Activated T-helper 17 cell treated with anti-CD3 and anti-CD28 coated beads, Interleukin-2, amount 50 U/mL, for 72 hours (primary cell): ENCODE results near the gene SPDYE4. TPM values are rescaled to one million over a fixed set of nuclear protein-coding genes. Genes with fewer than 3 reads are reported as not detected.

Source experiments
- ATAC-seq: fragments of 150-1000 bp; cut with Tn5 transposase; replicated peaks from 2 replicates; pipeline ENCODE4 v1.10.0; 2021; ENCODE audit warnings: mild to moderate bottlenecking, moderate library complexity
- H3K27ac Mint-ChIP-seq: one replicate; pipeline ENCODE4 v1.8.0; 2022; ENCODE audit warnings: mixed read lengths
- H3K27me3 Mint-ChIP-seq: one replicate; pipeline ENCODE4 v1.8.0; 2022; ENCODE audit warnings: mixed read lengths
- H3K36me3 Mint-ChIP-seq: one replicate; pipeline ENCODE4 v1.8.0; 2022; ENCODE audit warnings: low read depth, mild to moderate bottlenecking, mixed read lengths
- H3K4me1 Mint-ChIP-seq: one replicate; pipeline ENCODE4 v1.8.0; 2022; ENCODE audit warnings: mixed read lengths
- H3K4me3 Mint-ChIP-seq: one replicate; pipeline ENCODE4 v1.8.0; 2022; ENCODE audit warnings: mild to moderate bottlenecking, mixed read lengths
- H3K9me3 Mint-ChIP-seq: one replicate; pipeline ENCODE4 v1.8.0; 2022; ENCODE audit warnings: mixed read lengths
- total RNA-seq, 2 donors: library from RNA; stranded (reverse); gene quantifications; one replicate each; pipeline ENCODE4 v1.2.3, GENCODE V29; 2022

Gene SPDYE4
- total RNA-seq, 2 donors from 2014 or later: not detected

- no peaks in the 10 kb centered on the region for H3K4me1 Mint-ChIP-seq
- no peaks in the 10 kb centered on the region for H3K9me3 Mint-ChIP-seq
- H3K4me3 Mint-ChIP-seq: no peak overlapping the region
- peaks cover 1% of the 10 kb centered on the region for H3K27me3 Mint-ChIP-seq
- no peaks in the 10 kb centered on the region for H3K36me3 Mint-ChIP-seq
- no peak overlapping the region for H3K27ac Mint-ChIP-seq
- no peak for ATAC-seq
Measured at GRCh38 chr17:8719291-8720246, 38.8 kb downstream of the SPDYE4 start.

GRCh38 chr17:8718001-8718563 lies 40.3 kb downstream of the SPDYE4 start:
- H3K4me1 Mint-ChIP-seq: no peaks in the 10 kb centered on the region
- no peaks in the 10 kb centered on the region for H3K36me3 Mint-ChIP-seq
- no peak overlapping the region for H3K27ac Mint-ChIP-seq
- ATAC-seq: no peak
- H3K27me3 Mint-ChIP-seq: peaks cover 4% of the 10 kb centered on the region
- H3K9me3 Mint-ChIP-seq: no peaks in the 10 kb centered on the region
- no peak overlapping the region for H3K4me3 Mint-ChIP-seq

DNA sequence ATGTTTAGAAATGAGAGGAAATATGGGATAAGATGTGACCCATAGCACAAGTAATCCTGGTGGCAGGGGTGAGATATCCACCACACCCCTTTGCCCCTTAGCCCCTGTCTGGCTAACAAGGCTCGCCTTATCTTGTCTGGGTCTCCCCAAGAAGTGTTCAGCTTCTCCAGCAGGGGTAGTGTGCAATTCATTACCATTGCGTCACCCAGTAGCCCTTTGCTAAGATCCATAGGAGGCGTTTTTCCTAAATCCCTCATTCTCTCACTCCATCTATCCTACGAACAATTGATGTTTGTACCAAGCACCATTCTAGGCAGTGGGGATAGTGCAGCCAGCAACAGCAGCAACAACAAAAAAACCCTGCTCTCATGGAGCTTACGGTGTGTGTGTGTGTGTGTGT lies 44.5 kb downstream of the SPDYE4 start:
- no peaks in the 10 kb centered on the region for H3K4me1 Mint-ChIP-seq
- no peak overlapping the region for H3K27ac Mint-ChIP-seq
- peaks cover 18% of the 10 kb centered on the region for H3K27me3 Mint-ChIP-seq
- no peak overlapping the region for H3K4me3 Mint-ChIP-seq
- no peaks in the 10 kb centered on the region for H3K36me3 Mint-ChIP-seq
- no peaks in the 10 kb centered on the region for H3K9me3 Mint-ChIP-seq
- ATAC-seq: no peak

DNA sequence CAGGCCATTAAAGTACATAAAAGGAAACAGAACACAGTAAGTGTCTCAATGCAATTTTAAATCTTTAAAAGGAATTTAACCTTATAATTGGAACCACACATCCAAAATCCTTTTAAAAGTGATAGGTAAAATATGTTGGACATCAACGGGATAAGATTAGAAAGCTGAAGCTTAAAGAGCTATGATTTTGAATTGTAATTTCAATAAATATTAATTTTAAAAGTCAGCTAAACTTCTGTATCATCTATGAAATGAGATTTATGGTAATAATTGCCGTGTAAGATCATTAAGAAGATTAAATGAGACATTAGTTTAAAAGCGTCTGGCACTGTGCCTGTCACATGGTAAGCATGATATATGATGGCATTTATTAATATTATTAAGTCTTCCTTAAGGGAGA lies 45.0 kb downstream of the SPDYE4 start:
- H3K27me3 Mint-ChIP-seq: peaks cover 19% of the 10 kb centered on the region
- no peaks in the 10 kb centered on the region for H3K4me1 Mint-ChIP-seq
- H3K9me3 Mint-ChIP-seq: no peaks in the 10 kb centered on the region
- ATAC-seq: no peak
- H3K4me3 Mint-ChIP-seq: no peak overlapping the region
- H3K27ac Mint-ChIP-seq: no peak overlapping the region
- no peaks in the 10 kb centered on the region for H3K36me3 Mint-ChIP-seq

GRCh38 chr17:8712698-8713097 lies 45.6 kb downstream of the SPDYE4 start:
- no peak overlapping the region for H3K4me3 Mint-ChIP-seq
- no peaks in the 10 kb centered on the region for H3K9me3 Mint-ChIP-seq
- no peak for ATAC-seq
- H3K4me1 Mint-ChIP-seq: no peaks in the 10 kb centered on the region
- H3K27ac Mint-ChIP-seq: no peak overlapping the region
- H3K27me3 Mint-ChIP-seq: peaks cover 22% of the 10 kb centered on the region
- no peaks in the 10 kb centered on the region for H3K36me3 Mint-ChIP-seq

DNA sequence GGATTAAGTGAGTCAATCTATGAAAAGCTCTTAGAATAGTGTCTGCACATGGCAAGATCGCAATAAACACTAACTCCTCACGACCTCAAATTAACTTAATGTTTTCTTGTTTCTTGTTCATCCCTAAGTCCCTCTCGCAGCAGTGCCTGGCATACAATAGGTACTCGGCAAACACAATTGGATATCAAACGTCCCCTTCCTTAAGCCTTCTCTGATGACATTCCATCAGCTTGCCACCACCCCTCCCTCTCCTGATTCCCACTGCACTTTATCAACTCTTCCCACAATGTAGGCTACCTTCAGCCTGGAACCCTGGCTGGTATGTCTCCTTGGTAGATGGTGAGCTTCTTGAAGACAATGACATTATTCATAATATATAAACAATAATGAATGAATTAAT lies 47.1 kb downstream of the SPDYE4 start:
- Mint-ChIP-seq H3K4me3 (no peak overlapping the region), H3K4me1 (no peaks in the 10 kb centered on the region), H3K36me3 (no peaks in the 10 kb centered on the region), H3K27ac (no peak overlapping the region), H3K9me3 (no peaks in the 10 kb centered on the region), H3K27me3 (peaks cover 25% of the 10 kb centered on the region)
- no peak for ATAC-seq

GRCh38 chr17:8710813-8711212 lies 47.5 kb downstream of the SPDYE4 start:
- Mint-ChIP-seq H3K9me3 (no peaks in the 10 kb centered on the region), H3K27ac (no peak overlapping the region), H3K4me3 (no peak overlapping the region), H3K4me1 (no peaks in the 10 kb centered on the region), H3K27me3 (peaks cover 25% of the 10 kb centered on the region), H3K36me3 (no peaks in the 10 kb centered on the region)
- ATAC-seq: no peak

DNA sequence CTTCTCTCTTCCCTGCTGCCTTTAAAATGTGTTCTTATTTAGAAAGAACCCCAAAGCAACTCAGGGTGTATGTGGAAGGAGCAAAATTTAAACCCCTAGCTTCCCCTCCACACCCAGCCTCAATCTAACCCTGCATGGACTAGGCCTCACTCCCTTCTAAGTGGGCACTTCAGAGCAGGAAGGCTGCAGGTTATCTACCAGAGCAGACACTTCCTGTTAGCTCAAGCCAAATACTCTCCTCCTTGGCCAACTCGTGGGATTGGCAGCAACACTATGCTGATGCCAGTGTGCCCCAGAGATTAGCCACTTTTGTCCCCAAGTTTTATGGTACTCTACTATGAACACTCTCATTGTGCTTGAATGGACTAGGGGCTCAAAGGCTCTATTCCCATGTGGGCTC lies 49.3 kb downstream of the SPDYE4 start:
- Mint-ChIP-seq H3K27ac (no peak overlapping the region), H3K9me3 (no peaks in the 10 kb centered on the region), H3K36me3 (no peaks in the 10 kb centered on the region), H3K27me3 (peaks cover 30% of the 10 kb centered on the region), H3K4me1 (no peaks in the 10 kb centered on the region), H3K4me3 (no peak overlapping the region)
- ATAC-seq: no peak

GRCh38 chr17:8708025-8708461 lies 50.3 kb downstream of the SPDYE4 start:
- Mint-ChIP-seq H3K9me3 (no peaks in the 10 kb centered on the region), H3K27ac (no peak overlapping the region), H3K36me3 (no peaks in the 10 kb centered on the region), H3K4me1 (no peaks in the 10 kb centered on the region), H3K4me3 (no peak overlapping the region), H3K27me3 (peaks cover 30% of the 10 kb centered on the region)
- ATAC-seq: no peak

GRCh38 chr17:8707332-8708024 lies 50.9 kb downstream of the SPDYE4 start:
- no peaks in the 10 kb centered on the region for H3K9me3 Mint-ChIP-seq
- H3K27ac Mint-ChIP-seq: no peak overlapping the region
- no peak overlapping the region for H3K4me3 Mint-ChIP-seq
- no peaks in the 10 kb centered on the region for H3K4me1 Mint-ChIP-seq
- peaks cover 30% of the 10 kb centered on the region for H3K27me3 Mint-ChIP-seq
- ATAC-seq: no peak
- H3K36me3 Mint-ChIP-seq: no peaks in the 10 kb centered on the region

DNA sequence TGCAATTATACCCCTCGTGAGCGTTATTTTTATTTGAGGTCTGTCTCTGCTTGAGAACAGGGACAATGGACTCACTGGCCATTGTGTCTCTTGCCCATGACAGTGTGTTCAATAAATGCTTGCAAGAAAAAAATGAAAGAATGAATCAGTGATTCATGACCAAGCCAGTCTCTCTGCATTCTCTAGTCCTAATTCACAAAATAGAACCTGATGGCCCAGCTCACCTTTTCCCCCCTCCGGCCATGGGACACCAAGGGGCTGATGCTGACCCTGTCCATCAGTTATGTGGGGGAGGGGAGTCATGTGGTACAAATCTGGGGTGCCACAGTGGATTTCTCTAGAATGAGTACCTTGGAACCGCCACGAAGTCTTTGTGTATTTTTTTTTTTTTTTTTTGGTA lies 51.9 kb downstream of the SPDYE4 start:
- Mint-ChIP-seq H3K36me3 (no peaks in the 10 kb centered on the region), H3K4me3 (no peak overlapping the region), H3K27ac (no peak overlapping the region), H3K27me3 (peaks cover 30% of the 10 kb centered on the region), H3K4me1 (no peaks in the 10 kb centered on the region), H3K9me3 (no peaks in the 10 kb centered on the region)
- no peak for ATAC-seq

- no peak for ATAC-seq
- H3K4me3 Mint-ChIP-seq: no peak overlapping the region
- no peak overlapping the region for H3K27ac Mint-ChIP-seq
- no peaks in the 10 kb centered on the region for H3K9me3 Mint-ChIP-seq
- H3K36me3 Mint-ChIP-seq: no peaks in the 10 kb centered on the region
- peaks cover 28% of the 10 kb centered on the region for H3K27me3 Mint-ChIP-seq
- no peaks in the 10 kb centered on the region for H3K4me1 Mint-ChIP-seq
Measured at GRCh38 chr17:8705427-8705826, 52.9 kb downstream of the SPDYE4 start.

GRCh38 chr17:8703001-8703400 lies 55.3 kb downstream of the SPDYE4 start:
- H3K4me3 Mint-ChIP-seq: no peak overlapping the region
- no peak overlapping the region for H3K27ac Mint-ChIP-seq
- peaks cover 32% of the 10 kb centered on the region for H3K27me3 Mint-ChIP-seq
- ATAC-seq: no peak
- H3K36me3 Mint-ChIP-seq: no peaks in the 10 kb centered on the region
- H3K9me3 Mint-ChIP-seq: no peaks in the 10 kb centered on the region
- peaks cover 7% of the 10 kb centered on the region for H3K4me1 Mint-ChIP-seq

GRCh38 chr17:8701754-8702153 lies 56.6 kb downstream of the SPDYE4 start:
- no peak overlapping the region for H3K4me3 Mint-ChIP-seq

GRCh38 chr17:8701221-8701620 lies 57.1 kb downstream of the SPDYE4 start:
- Mint-ChIP-seq H3K4me1 (peaks cover 8% of the 10 kb centered on the region), H3K4me3 (no peak overlapping the region), H3K27me3 (peaks cover 32% of the 10 kb centered on the region), H3K36me3 (no peaks in the 10 kb centered on the region), H3K9me3 (no peaks in the 10 kb centered on the region), H3K27ac (no peak overlapping the region)
- ATAC-seq: no peak

More at GRCh38 chr17:8701754-8702153, 56.6 kb downstream of the SPDYE4 start:
- Mint-ChIP-seq H3K27me3 (peaks cover 32% of the 10 kb centered on the region), H3K4me1 (peaks cover 8% of the 10 kb centered on the region), H3K9me3 (no peaks in the 10 kb centered on the region), H3K27ac (no peak overlapping the region), H3K36me3 (no peaks in the 10 kb centered on the region)
- ATAC-seq: no peak
